DND-41 (cell line): ENCODE data around the gene GNS.

Source experiments
- CTCF ChIP-seq: IDR thresholded peaks from 2 replicates; pipeline ENCODE4 v1.5.1; 2012; ENCODE audit warnings: borderline replicate concordance, low read length, moderate library complexity, mild to moderate bottlenecking; ENCODE audit not compliant: poor library complexity, severe bottlenecking; ENCODE audit errors: extremely low read depth
- EZH2 ChIP-seq: IDR thresholded peaks from 3 replicates; pipeline ENCODE4 v1.6.1; 2012; ENCODE audit warnings: borderline replicate concordance, low read depth, mild to moderate bottlenecking, moderate library complexity, low read length, inconsistent platforms; ENCODE audit not compliant: severe bottlenecking

GRCh38 chr12:64709429-64709828 lies 49.8 kb downstream of the GNS start:
- TF ChIP-seq CTCF (no peak), EZH2 (no peak)
